A673 (cell line): Measurements from ENCODE around the gene GPR37L1. TPM values are rescaled to one million over a fixed set of nuclear protein-coding genes. Genes with fewer than 3 reads are reported as not detected.

Source experiments
- Bru-seq: library from RNA; stranded (reverse); fragments of 400-500 nt; gene quantifications from one replicate; lab custom pipeline; 2021; lab: Mats Ljungman, UMichigan
- BruChase-seq, 2 experiments: library from RNA; stranded (reverse); fragments of 400-500 nt; gene quantifications; one replicate each; lab custom pipeline; 2021; lab: Mats Ljungman, UMichigan
- BruUV-seq: library from RNA; stranded (reverse); fragments of 400-500 nt; replicated peaks from 2 replicates; lab custom pipeline; 2021; lab: Mats Ljungman, UMichigan
- CTCF ChIA-PET: fragments of 300-600 bp; sonication (Branson Sonifier 250); formaldehyde crosslinking; loops from one replicate; lab custom pipeline; 2022; ENCODE audit warnings: antibody characterized with exemption; lab: Charles Lee
- POLR2A ChIA-PET: fragments of 300-600 bp; sonication (Branson Sonifier 250); formaldehyde crosslinking; loops from one replicate; lab custom pipeline; 2022; ENCODE audit warnings: antibody characterized with exemption; ENCODE audit not compliant: low non-redundant PET; lab: Charles Lee
- DNase-seq: peaks from one replicate; pipeline ENCODE4 v3.0.0-alpha.2; 2015; ENCODE audit warnings: low spot score
- H3K27ac ChIP-seq: fragments of 200-600 bp; sonication (generic); 2 replicates; pipeline ENCODE4 v1.5.1; 2016; ENCODE audit warnings: mixed run types, low read depth, mild to moderate bottlenecking, mixed read lengths, antibody characterized with exemption, low read length; ENCODE audit not compliant: poor library complexity, severe bottlenecking
- H3K27me3 ChIP-seq: fragments of 200-600 bp; sonication (generic); replicated peaks from 2 replicates; pipeline ENCODE4 v1.6.1; 2017; ENCODE audit warnings: mixed run types, low read depth, mild to moderate bottlenecking, mixed read lengths, antibody characterized with exemption, low read length; ENCODE audit not compliant: insufficient read depth, poor library complexity
- H3K36me3 ChIP-seq: fragments of 200-600 bp; sonication (generic); 2 replicates; pipeline ENCODE4 v1.6.1; 2016; ENCODE audit warnings: mixed run types, mild to moderate bottlenecking, mixed read lengths, antibody characterized with exemption, low read length; ENCODE audit not compliant: insufficient read depth, poor library complexity, severe bottlenecking
- H3K4me1 ChIP-seq: fragments of 200-600 bp; sonication (generic); 2 replicates; pipeline ENCODE4 v1.6.1; 2017; ENCODE audit warnings: mixed run types, mild to moderate bottlenecking, mixed read lengths, antibody characterized with exemption, low read length; ENCODE audit not compliant: insufficient read depth, poor library complexity, severe bottlenecking
- H3K4me3 ChIP-seq: fragments of 200-600 bp; sonication (generic); 2 replicates; pipeline ENCODE4 v1.5.1; 2016; ENCODE audit warnings: low read depth, mixed run types, mild to moderate bottlenecking, mixed read lengths, low read length; ENCODE audit not compliant: poor library complexity, severe bottlenecking
- H3K9me3 ChIP-seq: fragments of 200-600 bp; sonication (generic); 2 replicates; pipeline ENCODE4 v1.6.1; 2016; ENCODE audit warnings: mixed run types, low read depth, mild to moderate bottlenecking, mixed read lengths, antibody characterized with exemption, low read length; ENCODE audit not compliant: poor library complexity, severe bottlenecking
- CTCF ChIP-seq: fragments of 300-800, 200-600 bp; sonication (generic); conservative IDR thresholded peaks from 2 replicates; pipeline ENCODE4 v1.5.1; 2017; ENCODE audit warnings: low read depth, mild to moderate bottlenecking, antibody characterized with exemption, low read length, moderate library complexity, mixed read lengths
- EZH2 ChIP-seq: fragments of 200-600 bp; sonication (generic); IDR thresholded peaks from 2 replicates; pipeline ENCODE4 v1.6.1; 2017; ENCODE audit warnings: borderline replicate concordance, low read depth, mild to moderate bottlenecking, mixed read lengths, antibody characterized with exemption, low read length; ENCODE audit not compliant: poor library complexity, severe bottlenecking
- intact Hi-C: fragments of 100-400 bp; cut with micrococcal nuclease; formaldehyde crosslinking; loops from one replicate; pipeline ENCODE4 v1.10.0; 2022; ENCODE audit not compliant: unreplicated experiment
- long read RNA-seq: library from polyadenylated mRNA; stranded (forward); transcript quantifications from one replicate; pipeline ENCODE4 v2.0.0, GENCODE V29; 2022
- total RNA-seq: library from RNA; stranded (reverse); gene quantifications from 2 replicates; pipeline ENCODE4 v1.2.3, GENCODE V29; 2021

GPR37L1 gene
- total RNA-seq (not detected in 2 replicates), Bru-seq, nascent RNA (percentile 11 among the genes with signal in this experiment), BruChase-seq, experiment 1, labeled RNA remaining after a 2-hour chase (not detected), BruChase-seq, experiment 2, labeled RNA remaining after a 6-hour chase (percentile 14 among the genes with signal in this experiment)
- long read RNA-seq, result 0 reads

GRCh38 chr1:202122639-202123335, at the start of gene GPR37L1:
TSS of gene GPR37L1 (plus strand) at chr1:202122917. CDS start at chr1:202122964, 47 bp downstream.
- Histone ChIP-seq H3K4me3 (no peak within 1 kb of the TSS), H3K27ac (no peak within 1 kb of the TSS), H3K36me3 (no peaks in the 10 kb centered on the region), H3K9me3 (no peaks in the 10 kb centered on the region), H3K27me3 (no peaks in the 10 kb centered on the region), H3K4me1 (peaks cover 4% of the 10 kb centered on the region)
- no TSS peak for BruUV-seq
- ChIA-PET CTCF (interaction anchor here (0.7 kb wide), 1 partner anchor 75 kb away, joined by 3 read pairs; no protein-coding TSS in a partner anchor), POLR2A (no interaction called here)
- DNase-seq, result no peak
- TF ChIP-seq CTCF (no peak), EZH2 (no peak)
- intact Hi-C loops, result no loop called here

DNA sequence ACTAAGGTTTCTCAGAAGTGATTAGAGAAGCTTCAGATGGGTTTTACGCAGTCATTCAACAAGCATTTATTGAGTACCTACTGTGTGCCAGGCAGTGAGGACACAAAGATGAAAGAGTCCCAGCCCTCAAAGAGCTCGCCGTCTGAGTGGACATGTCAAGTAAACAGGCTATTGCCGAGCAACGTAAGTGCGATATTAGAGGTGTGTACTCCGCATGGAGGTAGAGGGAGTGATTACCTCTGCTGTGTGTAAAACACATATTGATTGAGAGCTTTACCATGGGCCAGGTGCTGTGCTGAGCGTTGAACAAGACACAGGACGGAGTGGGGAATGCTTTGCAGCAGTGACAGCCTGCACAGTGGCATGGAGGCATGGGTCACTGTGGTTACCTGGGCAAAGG, 49.5 kb upstream of the GPR37L1 start:
- TF ChIP-seq CTCF, result no peak
- no peak for TF ChIP-seq EZH2

GRCh38 chr1:202074985-202075384, 47.7 kb upstream of the GPR37L1 start:
- POLR2A ChIA-PET, result no interaction called here
- TF ChIP-seq CTCF (no peak), EZH2 (no peak)
- CTCF ChIA-PET, result no interaction called here
- no peaks in the 10 kb centered on the region for H3K9me3 ChIP-seq
- no peak overlapping the region for H3K27ac ChIP-seq
- H3K4me1 ChIP-seq, result no peaks in the 10 kb centered on the region
- no peaks in the 10 kb centered on the region for H3K27me3 ChIP-seq
- no peak overlapping the region for H3K4me3 ChIP-seq
- no peak for DNase-seq
- intact Hi-C loops, result no loop called here
- no peaks in the 10 kb centered on the region for H3K36me3 ChIP-seq
- no TSS peak for BruUV-seq

More for the DNA sequence above, 49.5 kb upstream of the GPR37L1 start:
- H3K4me3 ChIP-seq, result no peak overlapping the region
- no peaks in the 10 kb centered on the region for H3K9me3 ChIP-seq
- BruUV-seq, result no TSS peak
- DNase-seq, result no peak
- ChIA-PET POLR2A (no interaction called here), CTCF (no interaction called here)
- H3K27ac ChIP-seq, result no peak overlapping the region
- H3K36me3 ChIP-seq, result no peaks in the 10 kb centered on the region
- intact Hi-C loops, result no loop called here
- H3K4me1 ChIP-seq, result no peaks in the 10 kb centered on the region
- no peaks in the 10 kb centered on the region for H3K27me3 ChIP-seq
